DOHH2 (cell line): Measurements from ENCODE around the gene SSUH2.

ENCODE experiments used
- EZH2phosphoT487 ChIP-seq: fragments of 200-600 bp; sonication (generic); IDR thresholded peaks from 2 replicates; pipeline ENCODE4 v1.6.1; 2017; ENCODE audit warnings: borderline replicate concordance, mild to moderate bottlenecking, antibody characterized with exemption, low read length, moderate library complexity, mixed read lengths
- TF ChIP-seq, protein P1 (sequence below): fragments of 200-600 bp; sonication (generic); IDR thresholded peaks from one replicate; pipeline ENCODE4 v1.5.1; 2014; ENCODE audit warnings: antibody characterized with exemption, mild to moderate bottlenecking, low read depth, low read length; ENCODE audit not compliant: poor library complexity, severe bottlenecking

- TF ChIP-seq, protein P1, sequence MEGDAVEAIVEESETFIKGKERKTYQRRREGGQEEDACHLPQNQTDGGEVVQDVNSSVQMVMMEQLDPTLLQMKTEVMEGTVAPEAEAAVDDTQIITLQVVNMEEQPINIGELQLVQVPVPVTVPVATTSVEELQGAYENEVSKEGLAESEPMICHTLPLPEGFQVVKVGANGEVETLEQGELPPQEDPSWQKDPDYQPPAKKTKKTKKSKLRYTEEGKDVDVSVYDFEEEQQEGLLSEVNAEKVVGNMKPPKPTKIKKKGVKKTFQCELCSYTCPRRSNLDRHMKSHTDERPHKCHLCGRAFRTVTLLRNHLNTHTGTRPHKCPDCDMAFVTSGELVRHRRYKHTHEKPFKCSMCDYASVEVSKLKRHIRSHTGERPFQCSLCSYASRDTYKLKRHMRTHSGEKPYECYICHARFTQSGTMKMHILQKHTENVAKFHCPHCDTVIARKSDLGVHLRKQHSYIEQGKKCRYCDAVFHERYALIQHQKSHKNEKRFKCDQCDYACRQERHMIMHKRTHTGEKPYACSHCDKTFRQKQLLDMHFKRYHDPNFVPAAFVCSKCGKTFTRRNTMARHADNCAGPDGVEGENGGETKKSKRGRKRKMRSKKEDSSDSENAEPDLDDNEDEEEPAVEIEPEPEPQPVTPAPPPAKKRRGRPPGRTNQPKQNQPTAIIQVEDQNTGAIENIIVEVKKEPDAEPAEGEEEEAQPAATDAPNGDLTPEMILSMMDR: no peak
- no peak for TF ChIP-seq EZH2phosphoT487
Observed at GRCh38 chr3:8638994-8639658, 5.5 kb downstream of the SSUH2 start.
